SU-DHL-6 (cell line): Measurements from ENCODE around the gene DOCK9.

ENCODE experiments used
- H2AFZ ChIP-seq: fragments of 200-600 bp; sonication (generic); 2 replicates; pipeline ENCODE4 v1.6.1; 2014; ENCODE audit warnings: low read depth, mild to moderate bottlenecking, moderate library complexity, mixed read lengths, antibody characterized with exemption, low read length; ENCODE audit not compliant: severe bottlenecking
- H3F3A ChIP-seq: fragments of 200-600 bp; shearing (Covaris generic); 2 replicates; pipeline ENCODE4 v1.6.0; 2016; ENCODE audit warnings: antibody characterized with exemption, mild to moderate bottlenecking; ENCODE audit not compliant: insufficient read depth
- H3K27ac ChIP-seq: fragments of 200-600 bp; sonication (generic); 2 replicates; pipeline ENCODE4 v1.5.1; 2016; ENCODE audit warnings: low read depth, mild to moderate bottlenecking, low read length, moderate library complexity, mixed read lengths
- H3K27me3 ChIP-seq: fragments of 200-600 bp; sonication (generic), shearing (Covaris generic); 2 replicates; pipeline ENCODE4 v1.6.0; 2014; ENCODE audit warnings: mild to moderate bottlenecking, low read length
- H3K36me3 ChIP-seq: fragments of 200-600 bp; sonication (generic); 2 replicates; pipeline ENCODE4 v1.6.1; 2014; ENCODE audit warnings: mild to moderate bottlenecking, low read length, mixed read lengths
- H3K4me2 ChIP-seq: fragments of 300-600, 200-600 bp; shearing (Covaris generic), sonication (generic); 2 replicates; pipeline ENCODE4 v1.6.0; 2014; ENCODE audit warnings: low read length, low read depth, mild to moderate bottlenecking; ENCODE audit not compliant: poor library complexity, severe bottlenecking
- H3K4me3 ChIP-seq: fragments of 200-600 bp; sonication (generic); 2 replicates; pipeline ENCODE4 v1.5.1; 2014; ENCODE audit warnings: antibody characterized with exemption, low read length, mild to moderate bottlenecking, mixed read lengths; ENCODE audit not compliant: insufficient read depth, poor library complexity, severe bottlenecking
- H3K79me2 ChIP-seq: fragments of 200-600 bp; sonication (generic); 2 replicates; pipeline ENCODE4 v1.6.1; 2014; ENCODE audit warnings: mild to moderate bottlenecking, low read length, moderate library complexity; ENCODE audit not compliant: insufficient read depth
- H3K9ac ChIP-seq: fragments of 200-600 bp; sonication (generic); 2 replicates; pipeline ENCODE4 v1.7.0; 2014; ENCODE audit warnings: mild to moderate bottlenecking, low read length
- H3K9me2 ChIP-seq: fragments of 200-600 bp; sonication (generic); replicated peaks from 2 replicates; pipeline ENCODE4 v1.6.1; 2014; ENCODE audit warnings: low read length; ENCODE audit not compliant: insufficient read depth
- H3K9me3 ChIP-seq: fragments of 200-600 bp; sonication (generic); 2 replicates; pipeline ENCODE4 v1.6.1; 2014; ENCODE audit warnings: low read length, mixed read lengths; ENCODE audit not compliant: insufficient read depth
- H4K20me1 ChIP-seq: fragments of 200-600 bp; sonication (generic); 2 replicates; pipeline ENCODE4 v1.6.1; 2014; ENCODE audit warnings: low read depth, mild to moderate bottlenecking, antibody characterized with exemption, low read length, moderate library complexity, mixed read lengths
- EZH2phosphoT487 ChIP-seq: fragments of 200-600 bp; sonication (generic), shearing (Covaris generic); conservative IDR thresholded peaks from 2 replicates; pipeline ENCODE4 v1.6.1; 2018; ENCODE audit warnings: mild to moderate bottlenecking, antibody characterized with exemption, low read length, moderate library complexity, mixed read lengths
- TF ChIP-seq, protein P1 (sequence below): fragments of 200-600 bp; sonication (generic); IDR thresholded peaks from one replicate; pipeline ENCODE4 v1.5.1; 2017; ENCODE audit warnings: antibody characterized with exemption, mild to moderate bottlenecking, low read length, moderate library complexity; ENCODE audit not compliant: insufficient read depth, poor library complexity, severe bottlenecking

Gene DOCK9

DNA sequence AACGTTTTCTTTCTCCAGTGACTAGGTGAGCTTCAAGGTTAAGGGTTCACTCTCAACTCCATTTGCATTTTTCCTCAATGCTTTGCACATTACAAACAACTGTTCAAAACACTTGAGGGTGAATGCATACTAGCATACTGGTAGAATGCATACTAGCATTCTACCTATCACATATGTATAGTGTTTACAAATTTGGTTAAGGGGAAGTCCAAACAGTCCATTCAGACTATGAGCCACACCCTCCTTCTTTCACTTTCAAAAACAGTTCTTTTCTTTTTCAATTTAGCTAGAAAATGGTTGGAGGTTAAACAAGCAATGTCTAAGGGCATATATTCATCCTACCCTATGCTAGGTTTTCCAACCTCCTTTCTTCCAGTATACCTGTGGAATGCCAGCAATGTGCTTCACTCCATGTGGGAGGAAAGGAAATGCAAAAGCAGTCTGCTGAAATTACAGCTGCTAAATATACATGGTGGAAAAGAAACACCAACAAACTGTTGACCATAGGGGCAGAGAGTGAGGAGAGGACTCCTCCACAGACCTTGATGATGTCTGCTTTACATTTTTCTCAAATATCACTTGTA is 102.6 kb downstream of the DOCK9 start:
- Histone ChIP-seq H3K36me3 (no peaks in the 10 kb centered on the region), H3K4me3 (no peak overlapping the region), H3K9me2 (no peaks in the 10 kb centered on the region), H3F3A (no peaks in the 10 kb centered on the region), H4K20me1 (no peaks in the 10 kb centered on the region), H3K79me2 (no peaks in the 10 kb centered on the region), H3K9ac (no peak overlapping the region), H3K27ac (no peak overlapping the region), H2AFZ (no peak overlapping the region), H3K9me3 (no peaks in the 10 kb centered on the region), H3K27me3 (no peaks in the 10 kb centered on the region), H3K4me2 (no peak overlapping the region)
- TF ChIP-seq, protein P1, sequence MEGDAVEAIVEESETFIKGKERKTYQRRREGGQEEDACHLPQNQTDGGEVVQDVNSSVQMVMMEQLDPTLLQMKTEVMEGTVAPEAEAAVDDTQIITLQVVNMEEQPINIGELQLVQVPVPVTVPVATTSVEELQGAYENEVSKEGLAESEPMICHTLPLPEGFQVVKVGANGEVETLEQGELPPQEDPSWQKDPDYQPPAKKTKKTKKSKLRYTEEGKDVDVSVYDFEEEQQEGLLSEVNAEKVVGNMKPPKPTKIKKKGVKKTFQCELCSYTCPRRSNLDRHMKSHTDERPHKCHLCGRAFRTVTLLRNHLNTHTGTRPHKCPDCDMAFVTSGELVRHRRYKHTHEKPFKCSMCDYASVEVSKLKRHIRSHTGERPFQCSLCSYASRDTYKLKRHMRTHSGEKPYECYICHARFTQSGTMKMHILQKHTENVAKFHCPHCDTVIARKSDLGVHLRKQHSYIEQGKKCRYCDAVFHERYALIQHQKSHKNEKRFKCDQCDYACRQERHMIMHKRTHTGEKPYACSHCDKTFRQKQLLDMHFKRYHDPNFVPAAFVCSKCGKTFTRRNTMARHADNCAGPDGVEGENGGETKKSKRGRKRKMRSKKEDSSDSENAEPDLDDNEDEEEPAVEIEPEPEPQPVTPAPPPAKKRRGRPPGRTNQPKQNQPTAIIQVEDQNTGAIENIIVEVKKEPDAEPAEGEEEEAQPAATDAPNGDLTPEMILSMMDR, result no peak
- TF ChIP-seq EZH2phosphoT487, result no peak

DNA sequence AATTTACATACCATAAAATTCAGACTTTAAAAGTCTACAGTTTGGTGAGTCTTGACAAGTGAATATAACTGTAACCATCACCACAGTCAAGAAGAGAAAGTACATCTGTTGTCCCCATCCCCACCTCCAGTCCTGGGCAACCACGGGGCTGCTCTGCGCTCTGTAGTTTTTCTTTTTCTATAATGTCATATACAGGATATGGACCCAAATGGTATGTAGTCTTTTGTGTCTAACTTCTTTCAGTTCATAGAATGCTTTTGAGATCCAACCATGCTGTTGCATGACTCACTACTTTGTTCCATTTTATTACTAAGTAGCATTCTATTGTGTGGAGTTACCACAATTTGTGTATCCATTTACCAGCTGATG is 103.9 kb downstream of the DOCK9 start:
- H3K36me3 ChIP-seq, result no peaks in the 10 kb centered on the region
- no peaks in the 10 kb centered on the region for H3K9me3 ChIP-seq
- H3K27me3 ChIP-seq, result no peaks in the 10 kb centered on the region
- H3F3A ChIP-seq, result no peaks in the 10 kb centered on the region
- no peak overlapping the region for H3K27ac ChIP-seq
- H2AFZ ChIP-seq, result no peak overlapping the region
- no peak overlapping the region for H3K4me2 ChIP-seq
- no peak for TF ChIP-seq EZH2phosphoT487
- TF ChIP-seq, protein P1, result no peak
- H3K9ac ChIP-seq, result no peak overlapping the region
- no peaks in the 10 kb centered on the region for H3K79me2 ChIP-seq
- no peaks in the 10 kb centered on the region for H4K20me1 ChIP-seq
- H3K9me2 ChIP-seq, result no peaks in the 10 kb centered on the region
- H3K4me3 ChIP-seq, result no peak overlapping the region

DNA sequence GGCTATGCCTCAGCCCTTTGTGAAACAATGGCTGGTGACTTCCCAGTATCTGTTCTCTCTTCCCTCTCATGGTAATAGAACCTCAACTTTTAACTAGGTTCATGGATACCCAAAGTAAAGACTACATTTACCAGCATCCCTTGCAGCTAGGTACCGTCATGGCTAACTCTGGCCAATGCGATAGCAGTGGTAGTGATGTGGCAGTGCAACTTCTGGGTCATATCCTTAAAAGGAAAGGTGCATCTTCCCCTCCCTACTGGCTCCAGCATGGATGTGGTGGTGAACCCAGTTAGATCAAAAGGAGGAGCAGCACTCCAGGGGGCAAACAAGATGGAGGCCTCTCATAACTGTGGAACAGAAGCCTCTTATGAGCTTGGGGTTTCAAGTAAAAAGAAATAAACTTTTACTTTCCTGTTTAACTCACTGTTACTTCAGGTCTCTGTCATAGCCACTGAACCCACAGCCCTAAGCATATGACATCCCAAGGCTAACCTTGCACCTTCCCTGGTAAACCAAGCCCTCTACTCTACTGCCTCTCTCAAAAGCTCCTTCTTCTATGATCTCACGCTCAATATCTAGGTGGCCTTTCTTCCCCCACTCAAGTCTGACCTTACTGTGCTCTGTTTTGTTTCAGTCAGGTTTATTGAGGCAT is 104.4 kb downstream of the DOCK9 start:
- Histone ChIP-seq H2AFZ (no peak overlapping the region), H3K9me2 (no peaks in the 10 kb centered on the region), H3K4me2 (no peak overlapping the region), H3K79me2 (no peaks in the 10 kb centered on the region), H4K20me1 (no peaks in the 10 kb centered on the region), H3K27me3 (no peaks in the 10 kb centered on the region), H3K27ac (no peak overlapping the region), H3K9ac (no peak overlapping the region), H3K36me3 (no peaks in the 10 kb centered on the region), H3K4me3 (no peak overlapping the region), H3K9me3 (no peaks in the 10 kb centered on the region), H3F3A (no peaks in the 10 kb centered on the region)
- no peak for TF ChIP-seq EZH2phosphoT487
- TF ChIP-seq, protein P1, result no peak
